Neural cell (in vitro differentiated cells): ENCODE measurements around the gene FAM111A. TPM values are rescaled to one million over a fixed set of nuclear protein-coding genes. Genes with fewer than 3 reads are reported as not detected.

Experiments
- polyA plus RNA-seq: library from polyadenylated mRNA; depleted of rRNA; stranded (reverse); fragments of >200 nt; gene quantifications from 2 replicates; pipeline ENCODE4 v1.2.3, GENCODE V29; 2014

Gene FAM111A
- polyA plus RNA-seq, 1 donor from 2014 or later, result 0.88 TPM

Other genes with a start within 250 kb of the FAM111A start
- gene GLYATL1, start 203.4 kb upstream of the FAM111A start, polyA plus RNA-seq, result 0.64 and 0.84 TPM in 2 replicates
- gene GLYATL1B, start 56.5 kb upstream of the FAM111A start, polyA plus RNA-seq, result not detected in 2 replicates
- gene FAM111B, start 35.6 kb upstream of the FAM111A start, polyA plus RNA-seq, result 0.58 and 1.2 TPM in 2 replicates
- 31.4 and 37.7 TPM in 2 replicates for gene DTX4, start 29.3 kb downstream of the FAM111A start, polyA plus RNA-seq
- 0.21 TPM in 1 of 2 replicates, not detected in the other for gene MPEG1, start 70.1 kb downstream of the FAM111A start, polyA plus RNA-seq
- gene OR5AN1, start 216.0 kb downstream of the FAM111A start, polyA plus RNA-seq, result not detected in 2 replicates